Endometrial microvascular endothelial cells (primary cell): ENCODE measurements around the gene DCLRE1B. TPM values are rescaled to one million over a fixed set of nuclear protein-coding genes. Genes with fewer than 3 reads are reported as not detected.

Experiments
- in situ Hi-C: cut with HindIII; loops from 2 replicates; pipeline ENCODE4 v1.10.0; 2017; ENCODE audit warnings: low sequenced_read_pairs, low pct_unique_long_range_greater_than_20kb; ENCODE audit errors: inconsistent ontology term
- total RNA-seq: library from RNA; depleted of rRNA; stranded (reverse); fragments of >200 nt; gene quantifications from one replicate; pipeline ENCODE4 v1.2.3, GENCODE V29; 2015; ENCODE audit errors: inconsistent ontology term

The DCLRE1B gene
- 8.2 TPM for total RNA-seq

GRCh38 chr1:113904674-113905434, at the start of gene DCLRE1B, which contains the start of gene AP4B1:
Gene DCLRE1B (plus strand): TSS chr1:113905326. CDS start chr1:113905587, 261 bp downstream.
Gene AP4B1 (minus strand): TSS chr1:113904799. CDS start chr1:113904717, 82 bp downstream.
- in situ Hi-C loops, result no loop called here

GRCh38 chr1:113855630-113856400, 49.3 kb upstream of the DCLRE1B start:
- in situ Hi-C loops, result no loop called here

- in situ Hi-C loops, result no loop called here
These were observed 48.7 kb upstream of the DCLRE1B start for GRCh38 chr1:113856401-113856790.

GRCh38 chr1:113857776-113858175, 47.4 kb upstream of the DCLRE1B start:
- in situ Hi-C loops, result no loop called here

GRCh38 chr1:113858418-113858817, 46.7 kb upstream of the DCLRE1B start:
- in situ Hi-C loops, result no loop called here

GRCh38 chr1:113858982-113859381, 46.1 kb upstream of the DCLRE1B start:
- in situ Hi-C loops, result no loop called here

- in situ Hi-C loops, result no loop called here
These were observed 45.5 kb upstream of the DCLRE1B start for GRCh38 chr1:113859478-113860175.

GRCh38 chr1:113860891-113861290, 44.2 kb upstream of the DCLRE1B start:
- in situ Hi-C loops, result no loop called here

GRCh38 chr1:113861641-113862040, 43.5 kb upstream of the DCLRE1B start:
- in situ Hi-C loops, result no loop called here

- in situ Hi-C loops, result no loop called here
These were observed 36.6 kb upstream of the DCLRE1B start for GRCh38 chr1:113868387-113869083.

- in situ Hi-C loops, result no loop called here
These were observed 34.3 kb upstream of the DCLRE1B start for GRCh38 chr1:113870778-113871177.

- in situ Hi-C loops, result no loop called here
These were observed 33.5 kb upstream of the DCLRE1B start, which contains the start of gene PTPN22 for GRCh38 chr1:113871597-113872113. Gene PTPN22 (minus strand): TSS chr1:113871712.

- in situ Hi-C loops, result no loop called here
These were observed 32.7 kb upstream of the DCLRE1B start for GRCh38 chr1:113872219-113872935.

GRCh38 chr1:113874012-113874879, 30.9 kb upstream of the DCLRE1B start:
- in situ Hi-C loops, result no loop called here

- in situ Hi-C loops, result no loop called here
These were observed 29.4 kb upstream of the DCLRE1B start for GRCh38 chr1:113875714-113876113.

- in situ Hi-C loops, result no loop called here
These were observed 28.9 kb upstream of the DCLRE1B start for GRCh38 chr1:113876176-113876575.

- in situ Hi-C loops, result no loop called here
These were observed 25.4 kb upstream of the DCLRE1B start for GRCh38 chr1:113879739-113880038.
